Measurements from ENCODE around the gene TCF3. TPM values are rescaled to one million over a fixed set of nuclear protein-coding genes. Genes with fewer than 3 reads are reported as not detected.

The TCF3 gene
- total RNA-seq, 6 experiments from 2014 or later, result 74.9 to 102 (median 82.0) TPM

- Mint-ChIP-seq H3K9me3 (no peaks in the 10 kb centered on the region), H3K4me1 (ENCODE audit: low read depth) (no peaks in the 10 kb centered on the region), H3K4me3 (no peak overlapping the region), H3K36me3 (ENCODE audit: low read depth) (no peaks in the 10 kb centered on the region), H3K27ac (no peak overlapping the region), H3K27me3 (ENCODE audit: insufficient read depth) (no peaks in the 10 kb centered on the region)
- TF ChIP-seq CTCF (IDR thresholded peaks at IDR 0.05), result no peak
- DNase-seq, result no peak
Observed at GRCh38 chr19:1560286-1560882, 92.0 kb downstream of the TCF3 start.

Other genes with a start within 250 kb of the TCF3 start
- gene DAZAP1, start 245.0 kb downstream of the TCF3 start, total RNA-seq (2021; fragmentation: NEBNext Ultra II Directional; extraction: Animal tissue kit (Norgen Biotek cat#: 25700)), result 100 to 1,000 TPM in 4 of 6 experiments, 10 to 100 TPM in 2; 87.2 to 109 (median 103) TPM
- 1,000 to 10,000 TPM; 1,047 to 1,358 (median 1,277) TPM for gene RPS15, start 214.2 kb downstream of the TCF3 start, total RNA-seq (2021; fragmentation: NEBNext Ultra II Directional; extraction: Animal tissue kit (Norgen Biotek cat#: 25700))
- under 1 TPM; 0.18 to 0.47 (median 0.32) TPM for gene APC2, start 202.5 kb downstream of the TCF3 start, total RNA-seq (2021; fragmentation: NEBNext Ultra II Directional; extraction: Animal tissue kit (Norgen Biotek cat#: 25700))
- 10 to 100 TPM; 26.7 to 34.8 (median 29.6) TPM for gene C19orf25, start 173.4 kb downstream of the TCF3 start, total RNA-seq (2021; fragmentation: NEBNext Ultra II Directional; extraction: Animal tissue kit (Norgen Biotek cat#: 25700))
- gene PCSK4, start 162.3 kb downstream of the TCF3 start, total RNA-seq (2021; fragmentation: NEBNext Ultra II Directional; extraction: Animal tissue kit (Norgen Biotek cat#: 25700)), result 1 to 10 TPM in 3 of 6 experiments, under 1 TPM in 3; 0.34 to 1.2 (median 0.98) TPM
- 1 to 10 TPM; 1.7 to 4.6 (median 2.1) TPM for gene REEP6, start 161.4 kb downstream of the TCF3 start, total RNA-seq (2021; fragmentation: NEBNext Ultra II Directional; extraction: Animal tissue kit (Norgen Biotek cat#: 25700))
- 10 to 100 TPM; 14.9 to 20.5 (median 16.2) TPM for gene ADAMTSL5, start 139.6 kb downstream of the TCF3 start, total RNA-seq (2021; fragmentation: NEBNext Ultra II Directional; extraction: Animal tissue kit (Norgen Biotek cat#: 25700))
- gene PLK5, start 128.5 kb downstream of the TCF3 start, total RNA-seq (2021; fragmentation: NEBNext Ultra II Directional; extraction: Animal tissue kit (Norgen Biotek cat#: 25700)), result 1 to 10 TPM in 1 of 6 experiments, under 1 TPM in 5; 0.26 to 1.3 (median 0.70) TPM
- 10 to 100 TPM; 28.6 to 36.7 (median 31.4) TPM for gene MEX3D, start 84.3 kb downstream of the TCF3 start, total RNA-seq (2021; fragmentation: NEBNext Ultra II Directional; extraction: Animal tissue kit (Norgen Biotek cat#: 25700))
- gene MBD3, start 59.8 kb downstream of the TCF3 start, total RNA-seq (2021; fragmentation: NEBNext Ultra II Directional; extraction: Animal tissue kit (Norgen Biotek cat#: 25700)), result 100 to 1,000 TPM in 1 of 6 experiments, 10 to 100 TPM in 5; 75.6 to 104 (median 85.7) TPM
- gene UQCR11, start 47.2 kb downstream of the TCF3 start, total RNA-seq (2021; fragmentation: NEBNext Ultra II Directional; extraction: Animal tissue kit (Norgen Biotek cat#: 25700)), result 100 to 1,000 TPM; 178 to 319 (median 252) TPM
- gene ONECUT3, start 100.9 kb upstream of the TCF3 start, total RNA-seq (2021; fragmentation: NEBNext Ultra II Directional; extraction: Animal tissue kit (Norgen Biotek cat#: 25700)), result not detected
- gene ATP8B3, start 159.7 kb upstream of the TCF3 start, total RNA-seq (2021; fragmentation: NEBNext Ultra II Directional; extraction: Animal tissue kit (Norgen Biotek cat#: 25700)), result 1 to 10 TPM; 4.9 to 8.8 (median 7.6) TPM
- gene REXO1, start 195.9 kb upstream of the TCF3 start, total RNA-seq (2021; fragmentation: NEBNext Ultra II Directional; extraction: Animal tissue kit (Norgen Biotek cat#: 25700)), result 10 to 100 TPM; 32.9 to 38.2 (median 34.6) TPM
- gene KLF16, start 211.0 kb upstream of the TCF3 start, total RNA-seq (2021; fragmentation: NEBNext Ultra II Directional; extraction: Animal tissue kit (Norgen Biotek cat#: 25700)), result 10 to 100 TPM; 37.7 to 48.3 (median 41.6) TPM
- 10 to 100 TPM; 61.0 to 80.0 (median 67.9) TPM for gene ABHD17A, start 232.9 kb upstream of the TCF3 start, total RNA-seq (2021; fragmentation: NEBNext Ultra II Directional; extraction: Animal tissue kit (Norgen Biotek cat#: 25700))